ENCODE results near the gene DPM1.

DPM1 gene

DNA sequence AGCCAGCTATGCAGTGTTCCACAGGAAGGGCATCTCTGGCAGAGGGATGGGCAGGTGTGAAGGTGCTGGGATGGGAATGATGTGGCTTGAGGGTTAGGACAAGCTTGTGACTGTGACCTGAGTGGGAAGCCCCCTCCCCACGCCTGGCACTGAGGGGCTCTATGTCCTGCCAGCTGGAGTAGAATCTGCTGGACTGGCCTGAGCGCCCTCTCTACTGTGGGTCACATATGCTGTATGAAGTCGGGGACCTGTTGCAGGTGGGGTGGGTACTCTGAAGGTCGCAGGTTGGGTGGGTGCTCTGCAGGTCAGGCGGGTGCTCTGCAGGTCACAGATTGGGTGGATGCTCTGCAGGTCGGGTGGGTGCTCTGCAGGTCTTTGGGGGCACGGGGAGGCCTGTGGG, 44.3 kb upstream of the DPM1 start:
- no peaks in the 10 kb centered on the region for H3K36me3 ChIP-seq
- no peak overlapping the region for H3K27ac ChIP-seq
- peaks cover 25% of the 10 kb centered on the region for H3K27me3 ChIP-seq
- H3K4me3 ChIP-seq (ENCODE audit: low read depth in 1 of 2, low read length in 1 of 2), result no peak overlapping the region
- no peaks in the 10 kb centered on the region for H3K9me3 ChIP-seq
- TF ChIP-seq, protein P1, sequence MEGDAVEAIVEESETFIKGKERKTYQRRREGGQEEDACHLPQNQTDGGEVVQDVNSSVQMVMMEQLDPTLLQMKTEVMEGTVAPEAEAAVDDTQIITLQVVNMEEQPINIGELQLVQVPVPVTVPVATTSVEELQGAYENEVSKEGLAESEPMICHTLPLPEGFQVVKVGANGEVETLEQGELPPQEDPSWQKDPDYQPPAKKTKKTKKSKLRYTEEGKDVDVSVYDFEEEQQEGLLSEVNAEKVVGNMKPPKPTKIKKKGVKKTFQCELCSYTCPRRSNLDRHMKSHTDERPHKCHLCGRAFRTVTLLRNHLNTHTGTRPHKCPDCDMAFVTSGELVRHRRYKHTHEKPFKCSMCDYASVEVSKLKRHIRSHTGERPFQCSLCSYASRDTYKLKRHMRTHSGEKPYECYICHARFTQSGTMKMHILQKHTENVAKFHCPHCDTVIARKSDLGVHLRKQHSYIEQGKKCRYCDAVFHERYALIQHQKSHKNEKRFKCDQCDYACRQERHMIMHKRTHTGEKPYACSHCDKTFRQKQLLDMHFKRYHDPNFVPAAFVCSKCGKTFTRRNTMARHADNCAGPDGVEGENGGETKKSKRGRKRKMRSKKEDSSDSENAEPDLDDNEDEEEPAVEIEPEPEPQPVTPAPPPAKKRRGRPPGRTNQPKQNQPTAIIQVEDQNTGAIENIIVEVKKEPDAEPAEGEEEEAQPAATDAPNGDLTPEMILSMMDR (IDR thresholded peaks at IDR 0.05), result no peak
- no peaks in the 10 kb centered on the region for H3K4me1 ChIP-seq (ENCODE audit: control insufficient read depth in 1 of 2, insufficient read depth in 1 of 2, low read depth in 1 of 2, low read length in 1 of 2)

DNA sequence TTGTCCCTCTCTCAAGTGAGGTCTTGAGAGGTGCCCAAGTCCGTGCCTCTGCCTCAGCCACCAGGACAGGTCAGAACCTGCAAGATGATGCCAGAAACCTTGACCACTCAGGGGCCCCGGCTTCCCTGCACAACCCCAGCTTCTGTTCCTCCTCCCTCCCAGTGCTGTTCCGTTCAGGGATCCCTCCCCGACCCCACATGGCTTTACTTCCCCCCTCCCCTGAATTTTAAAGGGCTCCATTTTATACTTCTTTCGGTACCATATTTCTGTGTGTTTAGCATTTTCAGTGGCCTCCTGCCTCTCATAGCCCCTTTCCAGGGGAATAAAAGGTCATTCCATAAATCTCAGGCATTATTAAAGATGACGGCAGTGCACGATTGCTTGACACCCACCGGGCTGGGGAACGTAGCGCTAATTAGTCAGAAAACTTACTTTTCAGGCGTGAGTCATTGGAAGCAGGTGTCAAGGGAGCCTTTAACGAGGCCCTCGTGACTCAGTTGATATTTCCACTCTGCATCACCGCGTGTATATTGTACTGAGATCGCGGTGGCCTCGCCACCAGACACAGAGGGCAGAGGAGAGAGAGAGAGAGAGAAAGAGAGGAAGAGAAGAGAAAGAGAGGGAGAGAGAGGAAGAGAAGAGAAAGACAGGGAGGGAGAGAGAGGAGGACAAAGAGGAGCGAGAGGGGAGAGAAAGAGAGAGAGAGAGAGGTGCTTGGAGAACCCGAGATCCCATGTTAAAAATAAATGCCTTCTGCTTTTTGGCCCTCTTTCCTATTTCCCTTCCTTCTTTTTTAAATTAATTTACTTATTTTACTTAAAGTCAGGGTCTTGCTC, 43.3 kb upstream of the DPM1 start:
- Histone ChIP-seq H3K9me3 (no peaks in the 10 kb centered on the region), H3K4me1 (ENCODE audit: control insufficient read depth in 1 of 2, insufficient read depth in 1 of 2, low read depth in 1 of 2, low read length in 1 of 2) (no peaks in the 10 kb centered on the region)

GRCh38 chr20:50999355-50999754, 41.0 kb upstream of the DPM1 start:
- Histone ChIP-seq H3K4me1 (ENCODE audit: control insufficient read depth in 1 of 2, insufficient read depth in 1 of 2, low read depth in 1 of 2, low read length in 1 of 2) (no peaks in the 10 kb centered on the region), H3K4me3 (ENCODE audit: low read depth in 1 of 2, low read length in 1 of 2) (no peak overlapping the region), H3K9me3 (no peaks in the 10 kb centered on the region), H3K36me3 (no peaks in the 10 kb centered on the region), H3K27ac (no peak overlapping the region), H3K27me3 (peaks cover 32% of the 10 kb centered on the region)
- TF ChIP-seq, protein P1 (IDR thresholded peaks at IDR 0.05), result no peak

More for the DNA sequence above, 43.3 kb upstream of the DPM1 start:
- no peak overlapping the region for H3K27ac ChIP-seq
- H3K4me3 ChIP-seq (ENCODE audit: low read depth in 1 of 2, low read length in 1 of 2), result no peak overlapping the region
- TF ChIP-seq, protein P1 (IDR thresholded peaks at IDR 0.05), result no peak
- peaks cover 32% of the 10 kb centered on the region for H3K27me3 ChIP-seq
- H3K36me3 ChIP-seq, result no peaks in the 10 kb centered on the region

- H3K4me3 ChIP-seq (ENCODE audit: low read depth in 1 of 2, low read length in 1 of 2), result no peak overlapping the region
- peaks cover 30% of the 10 kb centered on the region for H3K27me3 ChIP-seq
- H3K36me3 ChIP-seq, result no peaks in the 10 kb centered on the region
- TF ChIP-seq, protein P1 (IDR thresholded peaks at IDR 0.05), result no peak
- H3K27ac ChIP-seq, result no peak overlapping the region
- no peaks in the 10 kb centered on the region for H3K4me1 ChIP-seq (ENCODE audit: control insufficient read depth in 1 of 2, insufficient read depth in 1 of 2, low read depth in 1 of 2, low read length in 1 of 2)
- H3K9me3 ChIP-seq, result no peaks in the 10 kb centered on the region
Observed at GRCh38 chr20:50996901-50997865, 38.9 kb upstream of the DPM1 start.

GRCh38 chr20:50995506-50995905, 37.2 kb upstream of the DPM1 start:
- Histone ChIP-seq H3K9me3 (no peaks in the 10 kb centered on the region), H3K4me1 (ENCODE audit: control insufficient read depth in 1 of 2, insufficient read depth in 1 of 2, low read depth in 1 of 2, low read length in 1 of 2) (no peaks in the 10 kb centered on the region), H3K27ac (no peak overlapping the region), H3K27me3 (peaks cover 31% of the 10 kb centered on the region), H3K4me3 (ENCODE audit: low read depth in 1 of 2, low read length in 1 of 2) (no peak overlapping the region), H3K36me3 (no peaks in the 10 kb centered on the region)
- TF ChIP-seq, protein P1 (IDR thresholded peaks at IDR 0.05), result no peak

All from neutrophil (primary cell).